Activated CD4-positive, alpha-beta T cell treated with anti-CD3 and anti-CD28 coated beads, Interleukin-2, Interleukin-6, amounts not matched to agents 100 ng/mL and 50 ng/mL, durations not matched to agents 16 hours and 8 hours (primary cell): ENCODE data around the gene GLI1.
A peak's percentile ranks its signal among the peaks of the same experiment; 100 is the strongest.

Experiments used
- DNase-seq: peaks from one replicate; pipeline ENCODE4 v3.0.0-alpha.2; 2020

Gene GLI1

GRCh38 chr12:57461917-57462250 lies 2.3 kb downstream of the GLI1 start:
- no peak for DNase-seq

- DNase-seq: peak; percentile 96
These were observed 2.8 kb downstream of the GLI1 start for GRCh38 chr12:57462251-57462911.

GRCh38 chr12:57462912-57463253 lies 3.3 kb downstream of the GLI1 start:
- no peak for DNase-seq

GRCh38 chr12:57464569-57464968 lies 5.0 kb downstream of the GLI1 start:
- DNase-seq: no peak

GRCh38 chr12:57465030-57465746 lies 5.6 kb downstream of the GLI1 start:
- no peak for DNase-seq

GRCh38 chr12:57465747-57466505 lies 6.3 kb downstream of the GLI1 start:
- no peak for DNase-seq

- DNase-seq: no peak
These were observed 7.8 kb downstream of the GLI1 start for GRCh38 chr12:57467212-57467874.

- DNase-seq: no peak
These were observed 8.3 kb downstream of the GLI1 start for GRCh38 chr12:57467915-57468314.

- DNase-seq: no peak
These were observed 9.9 kb downstream of the GLI1 start for GRCh38 chr12:57469296-57470164.

- no peak for DNase-seq
These were observed 10.8 kb downstream of the GLI1 start for GRCh38 chr12:57470286-57470969.

- DNase-seq: no peak
These were observed 11.5 kb downstream of the GLI1 start for GRCh38 chr12:57470970-57471656.

GRCh38 chr12:57471661-57472060 lies 12.1 kb downstream of the GLI1 start:
- DNase-seq: no peak

- DNase-seq: no peak
These were observed 12.8 kb downstream of the GLI1 start for GRCh38 chr12:57472391-57472790.

- no peak for DNase-seq
These were observed 13.8 kb downstream of the GLI1 start for GRCh38 chr12:57473392-57473791.

GRCh38 chr12:57473886-57474285 lies 14.3 kb downstream of the GLI1 start:
- DNase-seq: no peak

GRCh38 chr12:57474430-57474829 lies 14.8 kb downstream of the GLI1 start:
- DNase-seq: no peak

- no peak for DNase-seq
These were observed 15.3 kb downstream of the GLI1 start for GRCh38 chr12:57474862-57475261.

- DNase-seq: no peak
These were observed 15.9 kb downstream of the GLI1 start for GRCh38 chr12:57475271-57476161.

- peak; percentile 90 for DNase-seq
These were observed 16.8 kb downstream of the GLI1 start for GRCh38 chr12:57476162-57476992.
